ENCODE data around the gene BCAN. TPM values are rescaled to one million over a fixed set of nuclear protein-coding genes. Genes with fewer than 3 reads are reported as not detected.
"Not testable (repeated sequence)": the region's sequence is repeated elsewhere in the genome, so short reads cannot be mapped to it uniquely, and the experiment has no call there.

BCAN gene
- total RNA-seq: 1.1 TPM

- no peak for DNase-seq (ENCODE audit: low spot score)
Observed at GRCh38 chr1:156641761-156642264, at the start of gene BCAN. Gene BCAN, plus strand, starts transcription at chr1:156642117. Its CDS starts 3,938 bp downstream, at chr1:156646055.

- no peak for DNase-seq (ENCODE audit: low spot score)
Observed at GRCh38 chr1:156592158-156592909, 49.6 kb upstream of the BCAN start.

GRCh38 chr1:156592910-156593660 lies 48.8 kb upstream of the BCAN start:
- no peak for DNase-seq (ENCODE audit: low spot score)

- no peak for DNase-seq (ENCODE audit: low spot score)
Observed at GRCh38 chr1:156593661-156593989, 48.3 kb upstream of the BCAN start.

- DNase-seq (ENCODE audit: low spot score): no peak
Observed at GRCh38 chr1:156594190-156594589, 47.7 kb upstream of the BCAN start.

- no peak for DNase-seq (ENCODE audit: low spot score)
Observed at GRCh38 chr1:156595016-156595415, 46.9 kb upstream of the BCAN start.

GRCh38 chr1:156596426-156596825 lies 45.5 kb upstream of the BCAN start:
- DNase-seq (ENCODE audit: low spot score): no peak

- DNase-seq (ENCODE audit: low spot score): no peak
Observed at GRCh38 chr1:156598125-156598524, 43.8 kb upstream of the BCAN start.

- no peak for DNase-seq (ENCODE audit: low spot score)
Observed at GRCh38 chr1:156598731-156599432, 43.0 kb upstream of the BCAN start.

- DNase-seq (ENCODE audit: low spot score): no peak
Observed at GRCh38 chr1:156599811-156600210, 42.1 kb upstream of the BCAN start.

- no peak for DNase-seq (ENCODE audit: low spot score)
Observed at GRCh38 chr1:156600733-156601121, 41.2 kb upstream of the BCAN start.

- DNase-seq (ENCODE audit: low spot score): peak; percentile 86
Observed at GRCh38 chr1:156601122-156601830, 40.6 kb upstream of the BCAN start, which contains the start of gene GPATCH4. Gene GPATCH4, minus strand, starts transcription at chr1:156601479.

GRCh38 chr1:156601892-156602291 lies 40.0 kb upstream of the BCAN start:
- DNase-seq (ENCODE audit: low spot score): no peak

- DNase-seq (ENCODE audit: low spot score): no peak
Observed at GRCh38 chr1:156602557-156602993, 39.3 kb upstream of the BCAN start.

GRCh38 chr1:156607344-156607743 lies 34.6 kb upstream of the BCAN start:
- not testable (repeated sequence) for DNase-seq (ENCODE audit: low spot score)

GRCh38 chr1:156608036-156608674 lies 33.8 kb upstream of the BCAN start:
- peak; percentile 73 for DNase-seq (ENCODE audit: low spot score)

- no peak for DNase-seq (ENCODE audit: low spot score)
Observed at GRCh38 chr1:156608981-156609380, 32.9 kb upstream of the BCAN start.

- DNase-seq (ENCODE audit: low spot score): not testable (repeated sequence)
Observed at GRCh38 chr1:156610072-156610471, 31.8 kb upstream of the BCAN start.

- no peak for DNase-seq (ENCODE audit: low spot score)
Observed at GRCh38 chr1:156612666-156613065, 29.3 kb upstream of the BCAN start.

- DNase-seq (ENCODE audit: low spot score): no peak
Observed at GRCh38 chr1:156615946-156616345, 26.0 kb upstream of the BCAN start.

GRCh38 chr1:156616463-156616862 lies 25.5 kb upstream of the BCAN start:
- peak; percentile 87 for DNase-seq (ENCODE audit: low spot score)
